ENCODE data around the gene TRIM17. TPM values are rescaled to one million over a fixed set of nuclear protein-coding genes. Genes with fewer than 3 reads are reported as not detected.

TRIM17 gene
- total and polyA plus RNA-seq, 2 of the 8 experiments (the other 6 are each of a cell fraction or from before 2014, with no cell fraction given) = 1.1 to 2.2 TPM

- TF ChIP-seq SP4 (IDR thresholded peaks at IDR 0.05; ENCODE audit: low read length) (no peak), BACH1 (IDR thresholded peaks at IDR 0.05; ENCODE audit: low read length) (no peak)
- no peak overlapping the region for H3K4ac ChIP-seq (replicated peaks; ENCODE audit: insufficient read length, low read depth, low read length)
- no peaks in the 10 kb centered on the region; a peak in 3 of 7 replicates for H3K27me3 ChIP-seq (replicated peaks in 1 of 4; ENCODE audit: control insufficient read depth in 3 of 4, extremely low read depth in 1 of 4, insufficient read depth in 3 of 4, low read length in 3 of 4)
- H4K5ac ChIP-seq (ENCODE audit: insufficient read length, low read depth, low read length) = no peak overlapping the region
- CTCF ChIA-PET (ENCODE audit: partially characterized antibody) = interaction anchor here (1.6 kb wide), 1 partner anchor 9 kb away, joined by 4 read pairs; no protein-coding TSS in a partner anchor
- no peak overlapping the region for H2BK5ac ChIP-seq (ENCODE audit: low read depth, low read length)
- no peak overlapping the region for H2BK15ac ChIP-seq (ENCODE audit: low read length)
- H2BK12ac ChIP-seq (ENCODE audit: low read depth, low read length) = no peak overlapping the region
- no peak overlapping the region for H3K14ac ChIP-seq (ENCODE audit: insufficient read length)
- H3K27ac ChIP-seq (ENCODE audit: low read depth, low read length) = no peak overlapping the region
- no peak overlapping the region for H3K18ac ChIP-seq (ENCODE audit: extremely low read depth, low read length)
- no peak overlapping the region for H2AFZ ChIP-seq (ENCODE audit: low read length)
- H2BK20ac ChIP-seq (ENCODE audit: low read length) = no peak overlapping the region
- H3K9me3 ChIP-seq (ENCODE audit: insufficient read depth in 2 of 2, low read depth in 1 of 2, low read length in 1 of 2) = no peaks in the 10 kb centered on the region
- no peak overlapping the region for H4K8ac ChIP-seq (ENCODE audit: extremely low read depth, insufficient read depth, low read length)
- H3K79me1 ChIP-seq (ENCODE audit: low read depth, low read length) = no peaks in the 10 kb centered on the region
- no peak overlapping the region for H3K4me3 ChIP-seq (ENCODE audit: extremely low read depth in 1 of 4, insufficient read depth in 2 of 4, low read depth in 3 of 4, low read length in 4 of 4)
- POLR2A ChIA-PET (ENCODE audit: partially characterized antibody) = interaction anchor here (0.9 to 1.0 kb wide), 2 partner anchors 12 to 130 kb away, joined by 3 to 4 read pairs; no protein-coding TSS in a partner anchor
- no peaks in the 10 kb centered on the region for H3K36me3 ChIP-seq (ENCODE audit: control insufficient read depth in 2 of 4, insufficient read depth in 4 of 4, low read length in 3 of 4)
- FAIRE-seq = no peak
- no peak overlapping the region for H3K23ac ChIP-seq (ENCODE audit: insufficient read length)
- WGBS, 2 experiments (ENCODE audit: extremely low coverage in 1 of 2, insufficient coverage in 1 of 2, insufficient read length in 1 of 2, insufficient replicate concordance in 2 of 2, low coverage in 1 of 2, low lambda C conversion rate in 2 of 2, missing lambda C conversion rate in 1 of 2) = 81% methylated on average over 10 of the region's 12 CpGs; no CpG with 5 or more reads in 1 of the 2 experiments
- DNase-seq (ENCODE audit: low read depth in 1 of 2, low spot score in 2 of 2) = no peak
- H3K79me2 ChIP-seq (ENCODE audit: control insufficient read depth in 1 of 2, insufficient read depth in 2 of 2, low read length in 2 of 2) = no peaks in the 10 kb centered on the region
- H3K4me2 ChIP-seq (ENCODE audit: insufficient read depth in 1 of 2, low read depth in 2 of 2, low read length in 2 of 2) = no peak overlapping the region
- H3K9ac ChIP-seq (replicated peaks in 1 of 4; ENCODE audit: extremely low read depth in 1 of 4, low read depth in 3 of 4, low read length in 3 of 4) = no peak overlapping the region
- no peak overlapping the region for H2BK120ac ChIP-seq (replicated peaks; ENCODE audit: low read depth, low read length)
- no peak overlapping the region for H3K56ac ChIP-seq (replicated peaks; ENCODE audit: insufficient read length, low read depth, low read length)
- H4K91ac ChIP-seq (replicated peaks; ENCODE audit: insufficient read length, low read length) = no peak overlapping the region
- H2AK5ac ChIP-seq (ENCODE audit: low read depth, low read length) = no peak overlapping the region
- peaks cover 0 to 16% (median 5%) of the 10 kb centered on the region in 4 experiments; a peak in 4 of 7 replicates for H3K4me1 ChIP-seq (replicated peaks in 1 of 4; ENCODE audit: control insufficient read depth in 3 of 4, insufficient read depth in 4 of 4, low read length in 3 of 4)
- no peaks in the 10 kb centered on the region for H3K23me2 ChIP-seq (ENCODE audit: low read depth, low read length)
- H4K20me1 ChIP-seq (replicated peaks in 1 of 2; ENCODE audit: control insufficient read depth in 1 of 2, insufficient read depth in 2 of 2, low read length in 2 of 2) = peaks cover 0 to 2% of the 10 kb centered on the region in 2 experiments
Measured at GRCh38 chr1:228364068-228364705, 52.5 kb downstream of the TRIM17 start.
